WTC11 (cell line): ENCODE results near the gene CDH2. TPM values are rescaled to one million over a fixed set of nuclear protein-coding genes. Genes with fewer than 3 reads are reported as not detected.
A peak's percentile ranks its signal among the peaks of the same experiment; 100 is the strongest.

Experiments
- ATAC-seq: fragments of 200-7000 bp; cut with Tn5 transposase; 2 replicates; pipeline ENCODE4 v1.10.0; 2021; ENCODE audit warnings: mild to moderate bottlenecking, moderate library complexity
- CTCF ChIA-PET: fragments of 300-600 bp; sonication (Branson Sonifier 250); formaldehyde crosslinking; loops from one replicate; lab custom pipeline; 2021; ENCODE audit warnings: antibody characterized with exemption; lab: Charles Lee
- POLR2A ChIA-PET: fragments of 350-600 bp; sonication (Branson Sonifier 250); formaldehyde crosslinking; loops from one replicate; lab custom pipeline; 2021; ENCODE audit warnings: antibody characterized with exemption; lab: Charles Lee
- DNase-seq: peaks from one replicate; pipeline ENCODE4 v3.0.0; 2021; ENCODE audit warnings: low spot score
- H3K27ac Mint-ChIP-seq: 2 replicates; pipeline ENCODE4 v1.8.0; 2021; ENCODE audit warnings: mixed read lengths
- H3K27me3 Mint-ChIP-seq: 2 replicates; pipeline ENCODE4 v1.8.0; 2021; ENCODE audit warnings: low read depth, mild to moderate bottlenecking, moderate library complexity, mixed read lengths
- H3K36me3 Mint-ChIP-seq: 2 replicates; pipeline ENCODE4 v1.8.0; 2021; ENCODE audit warnings: mixed read lengths
- H3K4me1 Mint-ChIP-seq: 2 replicates; pipeline ENCODE4 v1.8.0; 2022; ENCODE audit warnings: mixed read lengths
- H3K4me3 Mint-ChIP-seq: 2 replicates; pipeline ENCODE4 v1.8.0; 2021; ENCODE audit warnings: mild to moderate bottlenecking, moderate library complexity, mixed read lengths
- H3K9me3 Mint-ChIP-seq: 2 replicates; pipeline ENCODE4 v1.8.0; 2021; ENCODE audit warnings: mixed read lengths
- AR ChIP-seq: fragments of 250-450 bp; sonication (Bioruptor Pico); IDR thresholded peaks from 2 replicates; pipeline ENCODE4 v1.9.0; 2021; ENCODE audit warnings: mild to moderate bottlenecking
- ELF4 ChIP-seq: sonication (generic); formaldehyde crosslinking; IDR thresholded peaks from 2 replicates; pipeline ENCODE4 v1.8.1; 2022; ENCODE audit warnings: low read depth, mild to moderate bottlenecking, moderate library complexity, missing genetic modification reagents
- ERG ChIP-seq: fragments of 250-450 bp; sonication (Bioruptor Pico); IDR thresholded peaks from 2 replicates; pipeline ENCODE4 v1.8.0; 2021; ENCODE audit warnings: mild to moderate bottlenecking
- FOXK1 ChIP-seq: sonication (generic); formaldehyde crosslinking; IDR thresholded peaks from 2 replicates; pipeline ENCODE4 v1.8.0; 2022; ENCODE audit warnings: mild to moderate bottlenecking, moderate library complexity, missing genetic modification reagents
- GRHL2 ChIP-seq: fragments of 250-450 bp; sonication (Bioruptor Pico); IDR thresholded peaks from 2 replicates; pipeline ENCODE4 v1.8.0; 2022; ENCODE audit warnings: mild to moderate bottlenecking, moderate library complexity; ENCODE audit not compliant: insufficient replicate concordance, severe bottlenecking
- GTF2I ChIP-seq: fragments of 250-450 bp; sonication (Bioruptor Pico); conservative IDR thresholded peaks from 2 replicates; pipeline ENCODE4 v1.4.0; 2021; ENCODE audit warnings: mild to moderate bottlenecking
- HMGA2 ChIP-seq: fragments of 250-450 bp; sonication (Bioruptor Pico); IDR thresholded peaks from 2 replicates; pipeline ENCODE4 v1.4.0; 2021; ENCODE audit warnings: mild to moderate bottlenecking, moderate library complexity
- IRF1 ChIP-seq: sonication (generic); formaldehyde crosslinking; IDR thresholded peaks from 2 replicates; pipeline ENCODE4 v1.8.0; 2023; ENCODE audit warnings: missing genetic modification reagents
- JAZF1 ChIP-seq: fragments of 250-450 bp; sonication (Bioruptor Pico); IDR thresholded peaks from 2 replicates; pipeline ENCODE4 v1.9.0; 2021; ENCODE audit warnings: moderate library complexity, mild to moderate bottlenecking, inconsistent platforms
- MXD4 ChIP-seq: fragments of 250-450 bp; sonication (Bioruptor Pico); IDR thresholded peaks from 2 replicates; pipeline ENCODE4 v1.8.0; 2021; ENCODE audit warnings: mild to moderate bottlenecking, moderate library complexity, borderline replicate concordance
- NFYB ChIP-seq: sonication (generic); formaldehyde crosslinking; conservative IDR thresholded peaks from 2 replicates; pipeline ENCODE4 v1.8.0; 2022; ENCODE audit warnings: low read depth, missing genetic modification reagents
- NR1H2 ChIP-seq: sonication (generic); formaldehyde crosslinking; IDR thresholded peaks from 2 replicates; pipeline ENCODE4 v1.9.0; 2021; ENCODE audit warnings: mild to moderate bottlenecking, moderate library complexity, missing genetic modification reagents
- NR2C2 ChIP-seq: sonication (generic); formaldehyde crosslinking; IDR thresholded peaks from 2 replicates; pipeline ENCODE4 v1.8.0; 2022; ENCODE audit warnings: mild to moderate bottlenecking, missing genetic modification reagents
- PRRX2 ChIP-seq: fragments of 250-450 bp; sonication (Bioruptor Pico); IDR thresholded peaks from 2 replicates; pipeline ENCODE4 v1.8.0; 2021; ENCODE audit warnings: mild to moderate bottlenecking
- RELA ChIP-seq: sonication (generic); formaldehyde crosslinking; IDR thresholded peaks from 2 replicates; pipeline ENCODE4 v1.8.1; 2022; ENCODE audit warnings: missing genetic modification reagents, mild to moderate bottlenecking, borderline replicate concordance
- USF2 ChIP-seq: sonication (generic); formaldehyde crosslinking; IDR thresholded peaks from 2 replicates; pipeline ENCODE4 v1.8.1; 2023; ENCODE audit warnings: mild to moderate bottlenecking, missing genetic modification reagents, moderate library complexity
- ZNF121 ChIP-seq: sonication (generic); formaldehyde crosslinking; IDR thresholded peaks from 2 replicates; pipeline ENCODE4 v1.8.0; 2023; ENCODE audit warnings: missing genetic modification reagents
- ZNF219 ChIP-seq: sonication (generic); formaldehyde crosslinking; IDR thresholded peaks from 2 replicates; pipeline ENCODE4 v1.8.0; 2023; ENCODE audit warnings: missing genetic modification reagents, mild to moderate bottlenecking, borderline replicate concordance
- ZNF396 ChIP-seq: fragments of 250-450 bp; sonication (Bioruptor Pico); IDR thresholded peaks from 2 replicates; pipeline ENCODE4 v1.8.0; 2021; ENCODE audit warnings: mild to moderate bottlenecking, moderate library complexity, borderline replicate concordance
- ZNF423 ChIP-seq: fragments of 250-450 bp; sonication (Bioruptor Pico); IDR thresholded peaks from 2 replicates; pipeline ENCODE4 v2.1.2; 2022; ENCODE audit warnings: mild to moderate bottlenecking, moderate library complexity
- total RNA-seq: library from RNA; stranded (reverse); gene quantifications from 3 replicates; pipeline ENCODE4 v1.2.3, GENCODE V29; 2021
- TF ChIP-seq, protein P1 (sequence below): sonication (generic); formaldehyde crosslinking; IDR thresholded peaks from 2 replicates; pipeline ENCODE4 v1.8.0; 2022; ENCODE audit warnings: mild to moderate bottlenecking, missing genetic modification reagents
- TF ChIP-seq, protein P2 (sequence below): sonication (generic); formaldehyde crosslinking; IDR thresholded peaks from 2 replicates; pipeline ENCODE4 v1.8.0; 2022; ENCODE audit warnings: mild to moderate bottlenecking, missing genetic modification reagents
- TF ChIP-seq, protein P3 (sequence below): sonication (generic); formaldehyde crosslinking; IDR thresholded peaks from 2 replicates; pipeline ENCODE4 v1.8.1; 2022; ENCODE audit warnings: low read depth, missing genetic modification reagents, borderline replicate concordance
- TF ChIP-seq, protein P4 (sequence below): sonication (generic); formaldehyde crosslinking; IDR thresholded peaks from 2 replicates; pipeline ENCODE4 v1.8.1; 2023; ENCODE audit warnings: mild to moderate bottlenecking, missing genetic modification reagents, moderate library complexity

The CDH2 gene
- total RNA-seq, 1 experiment from 2014 or later: 17.3 TPM

DNA sequence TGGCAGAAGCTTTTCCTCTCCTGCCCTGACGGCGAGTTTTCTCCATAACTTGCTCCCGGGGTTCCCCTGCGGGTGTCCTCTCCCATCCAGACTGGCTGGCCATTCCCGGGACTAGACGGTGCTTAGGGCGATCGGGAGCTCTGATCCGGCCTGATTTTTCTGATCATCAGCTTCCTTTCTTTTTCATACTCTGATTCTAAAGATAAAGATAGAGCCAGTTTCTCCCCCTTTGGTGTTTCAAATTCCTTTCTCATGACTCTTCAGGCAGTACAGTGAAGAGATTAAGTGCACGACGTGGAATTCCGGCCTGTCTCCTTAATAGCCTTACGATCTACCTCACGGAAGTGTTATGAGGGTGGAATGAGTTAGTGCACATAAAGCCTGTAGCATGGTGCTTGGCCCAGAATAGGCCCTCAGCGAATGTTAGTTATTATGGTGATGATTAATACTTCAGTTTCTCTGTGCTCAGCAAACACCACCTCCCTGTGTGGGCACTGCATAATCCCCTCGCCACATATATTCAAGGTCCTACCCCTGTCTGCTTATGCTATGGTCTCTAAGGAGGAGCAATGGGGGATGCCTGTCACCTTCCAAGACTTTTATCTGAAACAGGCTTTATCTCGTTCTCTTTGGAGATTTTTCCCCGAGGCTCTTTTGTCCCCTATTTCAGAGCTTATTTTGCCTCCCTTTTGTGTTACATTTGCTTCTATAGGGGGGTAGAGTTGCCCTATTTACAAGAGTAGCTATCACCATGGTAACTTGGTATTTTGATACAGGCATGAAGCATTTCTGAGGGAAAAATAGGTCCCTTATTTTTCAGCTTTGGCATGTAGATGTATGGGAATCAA lies 254.8 kb downstream of the CDH2 start:
- Mint-ChIP-seq H3K27ac (0 out of 2 replicates have a peak overlapping the region, but pooled peaks have one; percentile 47), H3K27me3 (no peaks in the 10 kb centered on the region), H3K9me3 (no peaks in the 10 kb centered on the region), H3K36me3 (no peaks in the 10 kb centered on the region), H3K4me3 (no peak overlapping the region), H3K4me1 (peaks cover 10% of the 10 kb centered on the region)
- CTCF ChIA-PET: no interaction called here
- TF ChIP-seq ZNF121 (CRISPR knock-in tag): no peak
- TF ChIP-seq, protein P1, sequence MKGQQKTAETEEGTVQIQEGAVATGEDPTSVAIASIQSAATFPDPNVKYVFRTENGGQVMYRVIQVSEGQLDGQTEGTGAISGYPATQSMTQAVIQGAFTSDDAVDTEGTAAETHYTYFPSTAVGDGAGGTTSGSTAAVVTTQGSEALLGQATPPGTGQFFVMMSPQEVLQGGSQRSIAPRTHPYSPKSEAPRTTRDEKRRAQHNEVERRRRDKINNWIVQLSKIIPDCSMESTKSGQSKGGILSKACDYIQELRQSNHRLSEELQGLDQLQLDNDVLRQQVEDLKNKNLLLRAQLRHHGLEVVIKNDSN (CRISPR knock-in tag): no peak
- TF ChIP-seq ELF4: no peak
- TF ChIP-seq GTF2I (CRISPR knock-in tag): no peak
- DNase-seq (no peak), ATAC-seq (peak; percentile 38)
- POLR2A ChIA-PET: no interaction called here

DNA sequence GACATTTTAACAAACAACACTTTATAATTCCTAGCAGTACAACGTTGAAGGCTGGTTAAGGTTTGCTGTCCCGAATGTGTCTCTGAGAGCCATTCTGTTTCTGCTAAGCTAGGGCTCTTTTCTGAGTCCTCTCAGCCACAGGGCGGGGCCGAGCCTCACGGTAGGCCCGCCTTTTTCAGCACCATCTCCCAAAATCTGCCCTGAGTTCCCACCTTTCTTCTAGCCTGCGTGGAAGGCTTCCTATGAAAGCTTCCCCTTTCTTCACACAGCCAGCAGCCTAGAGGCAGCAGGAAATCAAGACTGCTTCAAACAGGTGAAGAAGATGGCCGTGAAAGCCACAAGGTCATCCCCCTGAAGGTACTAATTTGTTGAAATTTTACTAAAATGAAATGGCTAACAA lies 255.5 kb downstream of the CDH2 start:
- H3K27me3 Mint-ChIP-seq: no peaks in the 10 kb centered on the region
- ATAC-seq: peak; percentile 70
- CTCF ChIA-PET: no interaction called here

GRCh38 chr18:27920836-27921235 lies 256.1 kb downstream of the CDH2 start:
- ATAC-seq (no peak), DNase-seq (no peak)
- Mint-ChIP-seq H3K27ac (no peak overlapping the region), H3K36me3 (no peaks in the 10 kb centered on the region), H3K4me3 (no peak overlapping the region), H3K4me1 (peaks cover 10% of the 10 kb centered on the region), H3K9me3 (no peaks in the 10 kb centered on the region), H3K27me3 (no peaks in the 10 kb centered on the region)
- CTCF ChIA-PET: no interaction called here
- POLR2A ChIA-PET: no interaction called here
- no peak for TF ChIP-seq JAZF1 (CRISPR knock-in tag)
- TF ChIP-seq NR1H2: no peak
- TF ChIP-seq NFYB (CRISPR knock-in tag): no peak
- TF ChIP-seq NR2C2 (CRISPR knock-in tag): no peak
- no peak for TF ChIP-seq GTF2I (CRISPR knock-in tag)
- no peak for TF ChIP-seq RELA (CRISPR knock-in tag)
- no peak for TF ChIP-seq ZNF423 (CRISPR knock-in tag)
- TF ChIP-seq IRF1 (CRISPR knock-in tag): no peak
- TF ChIP-seq ERG (CRISPR knock-in tag): no peak
- TF ChIP-seq AR (CRISPR knock-in tag): no peak
- no peak for TF ChIP-seq PRRX2 (CRISPR knock-in tag)

More for the DNA sequence above, 255.5 kb downstream of the CDH2 start:
- TF ChIP-seq HMGA2 (CRISPR knock-in tag) (no peak), ZNF219 (CRISPR knock-in tag) (no peak), USF2 (no peak), MXD4 (CRISPR knock-in tag) (no peak), ZNF396 (CRISPR knock-in tag) (no peak), FOXK1 (CRISPR knock-in tag) (no peak), GRHL2 (no peak)
- TF ChIP-seq, protein P2, sequence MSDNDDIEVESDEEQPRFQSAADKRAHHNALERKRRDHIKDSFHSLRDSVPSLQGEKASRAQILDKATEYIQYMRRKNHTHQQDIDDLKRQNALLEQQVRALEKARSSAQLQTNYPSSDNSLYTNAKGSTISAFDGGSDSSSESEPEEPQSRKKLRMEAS (CRISPR knock-in tag): no peak
- TF ChIP-seq, protein P3, sequence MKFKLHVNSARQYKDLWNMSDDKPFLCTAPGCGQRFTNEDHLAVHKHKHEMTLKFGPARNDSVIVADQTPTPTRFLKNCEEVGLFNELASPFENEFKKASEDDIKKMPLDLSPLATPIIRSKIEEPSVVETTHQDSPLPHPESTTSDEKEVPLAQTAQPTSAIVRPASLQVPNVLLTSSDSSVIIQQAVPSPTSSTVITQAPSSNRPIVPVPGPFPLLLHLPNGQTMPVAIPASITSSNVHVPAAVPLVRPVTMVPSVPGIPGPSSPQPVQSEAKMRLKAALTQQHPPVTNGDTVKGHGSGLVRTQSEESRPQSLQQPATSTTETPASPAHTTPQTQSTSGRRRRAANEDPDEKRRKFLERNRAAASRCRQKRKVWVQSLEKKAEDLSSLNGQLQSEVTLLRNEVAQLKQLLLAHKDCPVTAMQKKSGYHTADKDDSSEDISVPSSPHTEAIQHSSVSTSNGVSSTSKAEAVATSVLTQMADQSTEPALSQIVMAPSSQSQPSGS (CRISPR knock-in tag): no peak
- TF ChIP-seq, protein P4, sequence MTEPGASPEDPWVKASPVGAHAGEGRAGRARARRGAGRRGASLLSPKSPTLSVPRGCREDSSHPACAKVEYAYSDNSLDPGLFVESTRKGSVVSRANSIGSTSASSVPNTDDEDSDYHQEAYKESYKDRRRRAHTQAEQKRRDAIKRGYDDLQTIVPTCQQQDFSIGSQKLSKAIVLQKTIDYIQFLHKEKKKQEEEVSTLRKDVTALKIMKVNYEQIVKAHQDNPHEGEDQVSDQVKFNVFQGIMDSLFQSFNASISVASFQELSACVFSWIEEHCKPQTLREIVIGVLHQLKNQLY (CRISPR knock-in tag): no peak
- POLR2A ChIA-PET: no interaction called here
- peaks cover 10% of the 10 kb centered on the region for H3K4me1 Mint-ChIP-seq
- H3K27ac Mint-ChIP-seq: no peak overlapping the region
- no peaks in the 10 kb centered on the region for H3K9me3 Mint-ChIP-seq
- no peak overlapping the region for H3K4me3 Mint-ChIP-seq
- H3K36me3 Mint-ChIP-seq: no peaks in the 10 kb centered on the region
- no peak for DNase-seq
